ENCODE results near the gene KTN1.

DNA sequence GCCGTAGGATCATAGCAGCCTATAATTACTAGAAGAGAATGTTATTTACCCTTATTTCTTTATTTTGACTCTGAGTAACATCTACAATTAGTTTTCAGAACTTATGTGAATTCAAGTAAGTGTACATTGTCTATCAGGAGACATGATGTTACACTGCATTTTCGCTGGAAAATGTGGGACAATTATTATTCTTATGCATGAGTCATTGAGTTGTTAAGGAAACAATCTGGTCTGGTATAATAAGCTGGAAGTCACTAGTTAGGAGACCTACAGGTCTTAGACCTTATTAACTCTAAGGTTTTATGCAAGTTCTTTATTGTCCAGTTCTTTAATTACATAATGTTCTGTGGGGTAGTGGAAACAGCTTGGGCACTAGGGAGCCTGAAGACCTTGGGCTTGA, 5.8 kb downstream of the KTN1 start:
- TF ChIP-seq POLR2AphosphoS5 (IDR thresholded peaks at IDR 0.05; ENCODE audit: borderline replicate concordance, low read depth, low read length), result no peak
- no peak for TF ChIP-seq EZH2 (IDR thresholded peaks at IDR 0.05)
